Chondrocyte (in vitro differentiated cells): ENCODE data around the gene TMEM87B. TPM values are rescaled to one million over a fixed set of nuclear protein-coding genes. Genes with fewer than 3 reads are reported as not detected.

ENCODE experiments used
- DNase-seq: peaks from one replicate; pipeline ENCODE4 v3.0.0; 2021; ENCODE audit warnings: mixed read lengths, low spot score
- H3K27ac Mint-ChIP-seq: one replicate; pipeline ENCODE4 v1.8.0; 2021; ENCODE audit warnings: mild to moderate bottlenecking, moderate library complexity, mixed read lengths; ENCODE audit not compliant: unreplicated experiment
- H3K27me3 Mint-ChIP-seq: 2 replicates; pipeline ENCODE4 v1.8.0; 2021; ENCODE audit warnings: low read depth, mixed read lengths
- H3K36me3 Mint-ChIP-seq: 2 replicates; pipeline ENCODE4 v1.8.0; 2021; ENCODE audit warnings: low read depth, mixed read lengths
- H3K4me1 Mint-ChIP-seq: 2 replicates; pipeline ENCODE4 v1.8.0; 2021; ENCODE audit warnings: low read depth, mild to moderate bottlenecking, mixed read lengths
- H3K4me3 Mint-ChIP-seq: one replicate; pipeline ENCODE4 v1.8.0; 2021; ENCODE audit warnings: mild to moderate bottlenecking, moderate library complexity, mixed read lengths; ENCODE audit not compliant: unreplicated experiment
- H3K9me3 Mint-ChIP-seq: 2 replicates; pipeline ENCODE4 v1.8.0; 2021; ENCODE audit warnings: low read depth, mixed read lengths
- CTCF ChIP-seq: fragments of 200-600 bp; sonication (generic); IDR thresholded peaks from 2 replicates; pipeline ENCODE4 v1.5.0; 2021; ENCODE audit warnings: antibody characterized with exemption, mild to moderate bottlenecking, moderate library complexity
- total RNA-seq: library from RNA; stranded (reverse); gene quantifications from 3 replicates; pipeline ENCODE4 v1.2.1, GENCODE V29; 2021

Gene TMEM87B
- total RNA-seq, 1 donor from 2014 or later = 19.4 TPM

DNA sequence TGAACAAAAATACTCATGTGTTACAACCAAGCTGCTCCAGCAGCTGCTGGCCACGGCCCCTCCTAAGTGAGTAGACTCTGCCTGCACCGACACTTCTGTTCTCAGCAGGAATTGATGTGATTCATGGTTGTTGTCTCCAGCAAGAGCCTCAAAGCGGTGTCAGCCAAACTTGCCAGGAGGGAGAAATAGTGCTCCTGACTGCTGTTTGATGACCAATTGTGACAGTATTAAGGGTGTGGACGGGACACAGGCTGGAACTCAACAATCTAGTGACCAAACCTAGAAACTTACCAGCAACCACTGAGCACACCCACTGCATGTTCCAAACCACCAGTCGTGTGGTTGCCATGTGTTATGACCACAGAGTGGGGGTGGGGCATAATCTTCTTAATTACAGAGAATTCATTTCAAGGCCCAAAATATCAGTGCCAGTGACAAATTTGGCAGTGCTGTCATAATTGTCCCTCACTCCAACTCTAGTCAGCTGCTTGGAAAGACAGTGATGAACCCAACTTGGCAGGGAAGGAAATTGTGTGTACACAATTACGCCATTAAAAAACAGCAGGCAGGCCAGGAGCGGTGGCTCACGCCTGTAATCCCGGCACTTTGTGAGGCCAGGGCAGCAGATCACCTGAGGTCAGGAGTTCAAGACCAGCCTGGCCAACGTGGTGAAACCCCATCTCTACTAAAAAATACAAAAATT lies 113.5 kb downstream of the TMEM87B start:
- H3K27ac Mint-ChIP-seq = no peak overlapping the region
- H3K36me3 Mint-ChIP-seq = no peaks in the 10 kb centered on the region
- H3K4me3 Mint-ChIP-seq = no peak overlapping the region
- no peak for TF ChIP-seq CTCF
- no peaks in the 10 kb centered on the region for H3K9me3 Mint-ChIP-seq
- peaks cover 2% of the 10 kb centered on the region for H3K4me1 Mint-ChIP-seq
- DNase-seq = no peak
- H3K27me3 Mint-ChIP-seq = no peaks in the 10 kb centered on the region

Other genes starting within 250 kb of the TMEM87B start
- 20.7 to 33.9 TPM (median 21.7 TPM) in 3 replicates for gene ANAPC1, start 171.1 kb upstream of the TMEM87B start, total RNA-seq
- 3.1 to 6.4 TPM (median 3.2 TPM) in 3 replicates for gene MERTK, start 156.7 kb upstream of the TMEM87B start, total RNA-seq
- gene FBLN7, start 83.1 kb downstream of the TMEM87B start, total RNA-seq = 0.77 to 1.3 TPM (median 1.0 TPM) in 3 replicates
- 3.9 to 6.4 TPM (median 5.6 TPM) in 3 replicates for gene ZC3H8, start 199.8 kb downstream of the TMEM87B start, total RNA-seq
- gene ZC3H6, start 220.3 kb downstream of the TMEM87B start, total RNA-seq = 6.6 to 9.4 TPM (median 8.6 TPM) in 3 replicates